H1 (cell line): Measurements from ENCODE around the gene KPRP. TPM values are rescaled to one million over a fixed set of nuclear protein-coding genes. Genes with fewer than 3 reads are reported as not detected.

Experiments
- CREB1 ChIP-seq: IDR thresholded peaks from 2 replicates; pipeline ENCODE4 v1.6.1; 2012; ENCODE audit warnings: inconsistent platforms
- NANOG ChIP-seq: IDR thresholded peaks from 2 replicates; pipeline ENCODE4 v1.6.1; 2011; ENCODE audit warnings: low read length, low read depth, mild to moderate bottlenecking, inconsistent platforms; ENCODE audit not compliant: insufficient read depth, poor library complexity, severe bottlenecking
- TBP ChIP-seq: IDR thresholded peaks from 2 replicates; pipeline ENCODE4 v1.6.1; 2011; ENCODE audit warnings: low read depth, low read length, improper control_type of control experiment
- ZNF274 ChIP-seq: IDR thresholded peaks from 2 replicates; pipeline ENCODE4 v1.7.0; 2012; ENCODE audit warnings: low read length, borderline replicate concordance; ENCODE audit errors: extremely low read depth
- polyA plus RNA-seq, 7 experiments: library from polyadenylated mRNA; depleted of rRNA in 3 of 7; stranded (reverse) in 5 of 7; unstranded in 2 of 7; fragments of >200 nt in 5 of 7; fragments of 200-250 nt in 2 of 7; gene quantifications; 1 replicate in 5 of 7; 2 replicates in 1 of 7; 4 replicates in 1 of 7; pipeline versions ENCODE4 v1.2.1 to v1.2.3, GENCODE V29; 2011 to 2013; ENCODE audit warnings: missing spikeins in 2 of 7, mixed read lengths in 2 of 7
- total RNA-seq: library from RNA; stranded (reverse); fragmentation: NEBNext Ultra II Directional; extraction: Animal tissue kit (Norgen Biotek cat#: 25700); gene quantifications from 2 replicates; pipeline ENCODE4 v1.2.1, GENCODE V29; 2021

Gene KPRP
- total and polyA plus RNA-seq, 2 of the 8 experiments (the other 6 are each of a cell fraction or from before 2014, with no cell fraction given) = not detected

GRCh38 chr1:152725261-152725660 is 32.6 kb upstream of the KPRP start (continued):
- TF ChIP-seq ZNF274 = no peak
- no peak for TF ChIP-seq CREB1
- TF ChIP-seq TBP = no peak
- no peak for TF ChIP-seq NANOG
- TF ChIP-seq, all 59 proteins: peak for 0
